Fibroblast of skin of right biceps (primary cell): ENCODE measurements around the gene CSRP3.

Source experiments
- DNase-seq: peaks from one replicate; pipeline ENCODE4 v3.0.0-alpha.2; 2013

CSRP3 gene

GRCh38 chr11:19201737-19202605 is at the start of gene CSRP3:
TSS of gene CSRP3 (minus strand) at chr11:19201983. CDS start at chr11:19192448, 9,535 bp downstream.
- DNase-seq = peak; percentile 53

- no peak for DNase-seq
Measured at GRCh38 chr11:19251577-19251976, 49.8 kb upstream of the CSRP3 start.

- DNase-seq = no peak
Measured at GRCh38 chr11:19246816-19247215, 45.0 kb upstream of the CSRP3 start.

- no peak for DNase-seq
Measured at GRCh38 chr11:19245351-19245750, 43.6 kb upstream of the CSRP3 start.

GRCh38 chr11:19244621-19245020 is 42.8 kb upstream of the CSRP3 start:
- no peak for DNase-seq

- no peak for DNase-seq
Measured at GRCh38 chr11:19244084-19244483, 42.3 kb upstream of the CSRP3 start.

GRCh38 chr11:19243613-19244012 is 41.8 kb upstream of the CSRP3 start:
- DNase-seq = no peak

GRCh38 chr11:19243143-19243542 is 41.4 kb upstream of the CSRP3 start:
- no peak for DNase-seq

GRCh38 chr11:19242179-19242932 is 40.6 kb upstream of the CSRP3 start:
- DNase-seq = no peak

- DNase-seq = peak; percentile 53
Measured at GRCh38 chr11:19241260-19242178, 39.7 kb upstream of the CSRP3 start.

GRCh38 chr11:19240420-19241259 is 38.9 kb upstream of the CSRP3 start, which contains the start of gene E2F8:
TSS of gene E2F8 (minus strand) at chr11:19240945. CDS start at chr11:19240121, 824 bp downstream.
- DNase-seq = peak; percentile 94

GRCh38 chr11:19239039-19239438 is 37.3 kb upstream of the CSRP3 start:
- DNase-seq = no peak

GRCh38 chr11:19237813-19238212 is 36.0 kb upstream of the CSRP3 start:
- DNase-seq = no peak

GRCh38 chr11:19237381-19237780 is 35.6 kb upstream of the CSRP3 start:
- no peak for DNase-seq

GRCh38 chr11:19234231-19234817 is 32.5 kb upstream of the CSRP3 start:
- DNase-seq = no peak

GRCh38 chr11:19232910-19233503 is 31.2 kb upstream of the CSRP3 start:
- peak; percentile 87 for DNase-seq

- DNase-seq = no peak
Measured at GRCh38 chr11:19229671-19230070, 27.9 kb upstream of the CSRP3 start.

- no peak for DNase-seq
Measured at GRCh38 chr11:19228968-19229367, 27.2 kb upstream of the CSRP3 start.

- no peak for DNase-seq
Measured at GRCh38 chr11:19226378-19227195, 24.8 kb upstream of the CSRP3 start.

- no peak for DNase-seq
Measured at GRCh38 chr11:19225581-19225980, 23.8 kb upstream of the CSRP3 start.
